ENCODE measurements around the gene TNFRSF25.

DNA sequence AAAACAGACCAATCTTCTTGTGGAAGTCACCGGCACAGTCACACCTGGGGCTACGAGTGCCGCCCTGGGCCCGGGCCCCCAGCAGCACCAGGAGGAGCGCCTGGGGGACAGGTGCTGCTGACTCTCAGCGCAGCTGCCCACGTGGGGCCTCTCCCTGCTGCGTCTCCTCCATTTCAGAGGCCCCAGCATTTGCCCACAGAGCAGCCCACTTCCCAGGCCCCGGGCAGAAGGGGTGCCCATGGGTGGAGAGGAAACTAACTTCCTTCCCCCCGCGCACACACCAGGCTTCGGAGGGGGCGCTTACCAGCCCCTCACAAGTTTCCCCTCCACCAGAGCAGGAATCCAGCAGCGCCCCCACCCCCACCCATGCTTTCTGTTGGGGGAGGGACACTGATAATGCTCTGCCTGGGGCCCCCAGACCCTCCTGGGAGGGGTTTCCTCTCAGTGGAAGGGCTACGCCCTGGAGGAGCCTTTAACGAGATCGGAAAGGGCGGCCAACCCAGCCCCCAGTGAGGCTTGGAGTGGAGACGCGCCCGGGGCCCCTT lies 440 bp downstream of the TNFRSF25 start:
- TF ChIP-seq, protein P1, sequence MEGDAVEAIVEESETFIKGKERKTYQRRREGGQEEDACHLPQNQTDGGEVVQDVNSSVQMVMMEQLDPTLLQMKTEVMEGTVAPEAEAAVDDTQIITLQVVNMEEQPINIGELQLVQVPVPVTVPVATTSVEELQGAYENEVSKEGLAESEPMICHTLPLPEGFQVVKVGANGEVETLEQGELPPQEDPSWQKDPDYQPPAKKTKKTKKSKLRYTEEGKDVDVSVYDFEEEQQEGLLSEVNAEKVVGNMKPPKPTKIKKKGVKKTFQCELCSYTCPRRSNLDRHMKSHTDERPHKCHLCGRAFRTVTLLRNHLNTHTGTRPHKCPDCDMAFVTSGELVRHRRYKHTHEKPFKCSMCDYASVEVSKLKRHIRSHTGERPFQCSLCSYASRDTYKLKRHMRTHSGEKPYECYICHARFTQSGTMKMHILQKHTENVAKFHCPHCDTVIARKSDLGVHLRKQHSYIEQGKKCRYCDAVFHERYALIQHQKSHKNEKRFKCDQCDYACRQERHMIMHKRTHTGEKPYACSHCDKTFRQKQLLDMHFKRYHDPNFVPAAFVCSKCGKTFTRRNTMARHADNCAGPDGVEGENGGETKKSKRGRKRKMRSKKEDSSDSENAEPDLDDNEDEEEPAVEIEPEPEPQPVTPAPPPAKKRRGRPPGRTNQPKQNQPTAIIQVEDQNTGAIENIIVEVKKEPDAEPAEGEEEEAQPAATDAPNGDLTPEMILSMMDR (IDR thresholded peaks at IDR 0.05 in 4 of 5, conservative IDR thresholded peaks at IDR 0.05 in 1 of 5): no peak
- TF ChIP-seq POLR2A (IDR thresholded peaks at IDR 0.05): no peak

All from gastrocnemius medialis (tissue), 4 donors.